SKM-1 (cell line): ENCODE results near the gene B3GAT3.
"Not testable (repeated sequence)": the region's sequence is repeated elsewhere in the genome, so short reads cannot be mapped to it uniquely, and the experiment has no call there.

Source experiments
- DNase-seq: peaks from one replicate; lab custom pipeline; 2025; ENCODE audit not compliant: unreplicated experiment; lab: John Stamatoyannopoulos, UW

The B3GAT3 gene

DNA sequence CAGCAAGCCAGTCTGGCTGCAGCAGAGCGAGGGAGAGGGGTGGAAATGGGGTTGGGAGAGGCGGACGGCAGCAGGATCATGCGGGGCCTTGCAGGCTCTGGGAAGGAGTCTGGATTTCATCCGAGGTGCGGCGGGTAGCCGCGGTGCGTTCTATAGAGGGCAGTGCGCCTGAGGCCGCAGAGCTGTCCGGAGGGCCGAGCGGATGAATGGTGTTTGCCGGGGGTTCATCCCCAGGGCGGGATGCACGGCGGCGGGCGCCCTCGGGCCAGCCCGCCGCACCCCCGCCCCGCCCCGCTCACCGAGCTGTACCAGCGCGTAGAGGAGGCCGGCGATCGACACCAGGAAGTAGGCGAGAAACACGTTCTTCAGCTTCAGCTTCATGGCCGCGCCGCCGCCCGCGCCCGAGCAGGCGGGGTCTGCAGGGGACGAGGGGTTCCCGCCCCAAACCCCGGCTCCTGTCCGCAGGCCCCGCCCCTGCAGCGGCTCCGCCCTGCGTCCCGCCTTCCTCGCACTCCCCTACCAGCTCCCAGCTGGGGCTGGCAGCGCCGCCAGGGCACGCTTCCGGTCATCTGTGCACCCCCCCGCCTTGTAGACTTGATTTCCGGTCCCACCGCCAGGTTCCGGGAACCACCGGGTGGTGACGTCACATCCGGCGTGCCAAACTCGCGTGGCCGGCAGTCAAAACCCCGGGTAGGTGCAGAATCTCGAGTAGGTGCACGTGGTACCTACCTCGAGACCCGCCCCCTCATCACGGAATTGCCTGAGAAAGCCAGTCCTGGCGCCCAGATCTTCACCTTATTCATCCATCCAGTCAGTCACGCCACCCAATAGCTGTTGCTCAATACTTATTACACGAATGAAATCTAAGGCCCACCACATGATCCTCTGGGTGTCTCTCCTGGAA is at the start of gene B3GAT3:
Gene B3GAT3 (minus strand): TSS at position 420 of the 904 bp plus-strand sequence. CDS start 39 bp downstream, at position 381.
- DNase-seq, result peak; percentile 93

DNA sequence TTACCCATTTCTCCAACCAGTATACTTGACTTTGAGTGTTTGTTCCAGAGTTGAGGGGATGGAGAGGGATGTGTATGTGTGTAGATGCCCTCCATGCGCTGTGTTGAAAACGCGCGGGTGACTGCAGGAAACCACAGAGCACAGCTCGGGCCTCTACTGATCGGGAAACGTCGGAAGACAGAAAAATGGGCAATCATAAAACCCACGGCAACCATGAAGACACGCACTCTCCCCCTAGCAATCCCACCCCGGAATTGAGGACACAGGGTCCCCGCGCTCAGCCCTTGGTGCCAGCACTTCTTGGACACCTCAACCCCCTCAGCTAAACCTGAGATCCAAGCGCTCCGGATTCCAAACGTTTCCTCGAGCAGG is 49.4 kb upstream of the B3GAT3 start:
- DNase-seq, result no peak

DNA sequence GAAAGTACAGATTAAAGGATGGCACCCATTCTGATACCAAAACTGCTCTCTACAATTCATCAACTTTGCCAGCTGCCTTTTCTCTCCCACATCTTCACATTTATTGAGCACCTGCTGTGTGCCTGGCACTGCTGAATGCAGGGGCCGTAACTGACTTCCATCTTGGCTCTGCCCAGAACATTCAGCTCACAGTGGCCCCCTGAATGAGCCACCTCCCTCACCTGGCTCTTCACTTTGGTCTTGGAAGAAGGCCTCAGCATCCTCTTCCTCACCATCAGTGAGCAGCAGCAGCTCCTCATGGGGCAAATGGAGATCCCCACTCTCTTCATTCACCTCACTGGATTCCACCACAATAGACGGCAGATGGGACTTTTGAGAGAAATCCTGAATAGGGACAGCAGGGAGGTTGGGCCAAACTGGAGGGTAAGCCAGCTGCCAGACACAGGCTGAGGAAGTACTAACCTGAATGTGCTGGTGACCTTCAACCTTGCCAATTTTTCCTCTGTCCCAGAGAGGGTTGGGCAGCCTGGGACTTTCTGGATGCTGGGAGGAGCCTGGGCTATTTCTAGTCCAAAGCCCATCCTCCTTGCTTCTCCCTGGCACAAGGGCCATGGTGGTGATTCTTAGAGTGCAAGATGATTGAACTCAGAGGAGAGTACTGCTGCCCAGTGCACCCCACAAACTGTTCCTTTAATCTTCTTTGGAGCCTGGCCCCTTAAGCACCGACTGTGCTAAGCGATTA is 47.8 kb upstream of the B3GAT3 start:
- no peak for DNase-seq

DNA sequence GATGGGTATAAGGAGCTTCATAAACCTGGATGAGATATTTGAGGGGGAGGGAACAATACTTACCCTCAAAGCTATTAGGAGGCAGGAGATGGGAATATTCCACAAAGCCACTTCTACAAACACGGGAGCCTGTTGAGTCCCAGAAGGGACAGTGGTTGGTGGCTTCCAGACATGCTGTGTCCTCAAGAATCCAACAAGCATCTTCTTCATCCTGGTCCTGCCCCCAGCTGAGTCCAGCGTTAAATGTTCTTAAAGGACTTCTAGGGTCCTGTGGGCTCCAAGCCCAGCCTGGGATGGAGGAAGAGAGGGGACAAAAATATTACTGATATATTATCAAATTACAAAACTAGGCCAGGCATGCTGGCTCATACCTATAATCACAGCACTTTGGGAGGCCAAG is 45.7 kb upstream of the B3GAT3 start:
- no peak for DNase-seq

DNA sequence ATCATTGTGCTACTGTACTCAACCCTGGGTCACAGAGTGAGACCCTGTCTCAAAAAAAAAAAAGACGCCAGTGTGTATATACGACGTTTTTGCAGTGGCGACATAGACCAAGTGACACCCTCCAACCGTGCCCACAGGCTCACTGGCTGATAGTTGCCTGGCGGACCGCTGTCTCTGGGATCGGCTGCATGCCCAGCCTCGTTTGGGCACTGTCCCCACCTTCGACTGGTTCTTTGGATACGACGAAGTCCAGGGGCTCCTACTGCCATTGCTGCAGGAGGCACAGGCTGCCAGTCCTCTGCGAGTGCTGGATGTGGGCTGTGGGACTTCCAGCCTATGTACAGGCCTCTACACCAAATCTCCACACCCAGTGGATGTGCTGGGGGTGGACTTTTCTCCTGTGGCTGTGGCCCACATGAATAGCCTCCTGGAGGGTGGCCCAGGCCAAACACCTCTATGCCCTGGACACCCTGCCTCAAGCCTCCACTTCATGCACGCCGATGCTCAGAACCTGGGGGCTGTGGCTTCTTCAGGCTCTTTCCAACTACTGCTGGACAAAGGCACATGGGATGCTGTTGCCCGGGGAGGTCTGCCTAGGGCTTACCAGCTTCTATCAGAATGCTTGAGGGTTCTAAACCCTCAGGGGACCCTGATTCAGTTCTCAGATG is 44.6 kb upstream of the B3GAT3 start:
- no peak for DNase-seq

DNA sequence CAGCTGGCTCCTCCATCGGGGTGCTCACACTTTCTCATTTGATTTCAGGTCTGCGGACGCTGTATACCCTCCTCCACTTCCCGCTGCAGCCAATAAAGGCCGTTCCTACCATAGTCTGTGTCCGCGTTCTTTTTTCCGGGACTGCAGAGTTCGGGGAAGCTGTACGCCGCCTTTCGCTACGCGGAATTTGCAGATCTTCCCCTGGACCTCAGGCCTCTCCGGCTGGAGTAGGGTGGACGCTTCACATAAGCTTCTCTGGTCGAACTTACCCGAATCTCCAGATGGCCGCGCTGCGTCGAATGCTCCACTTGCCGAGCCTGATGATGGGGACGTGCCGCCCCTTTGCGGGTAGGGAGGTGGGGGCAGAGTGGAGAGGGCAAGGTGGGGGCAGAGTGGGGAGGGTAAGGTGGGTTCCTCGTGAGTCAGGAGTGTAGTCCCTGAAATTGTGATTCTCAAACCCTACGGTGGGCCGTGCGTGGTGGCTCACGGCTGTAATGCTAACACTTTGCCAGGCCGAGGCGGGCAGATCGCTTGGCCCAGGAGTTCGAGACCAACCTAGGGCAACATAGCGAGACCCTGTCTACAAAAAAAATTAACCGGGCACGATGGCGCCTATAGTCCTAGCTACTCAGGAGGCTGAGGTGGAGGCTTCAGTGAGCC is 43.9 kb upstream of the B3GAT3 start:
- DNase-seq, result no peak

DNA sequence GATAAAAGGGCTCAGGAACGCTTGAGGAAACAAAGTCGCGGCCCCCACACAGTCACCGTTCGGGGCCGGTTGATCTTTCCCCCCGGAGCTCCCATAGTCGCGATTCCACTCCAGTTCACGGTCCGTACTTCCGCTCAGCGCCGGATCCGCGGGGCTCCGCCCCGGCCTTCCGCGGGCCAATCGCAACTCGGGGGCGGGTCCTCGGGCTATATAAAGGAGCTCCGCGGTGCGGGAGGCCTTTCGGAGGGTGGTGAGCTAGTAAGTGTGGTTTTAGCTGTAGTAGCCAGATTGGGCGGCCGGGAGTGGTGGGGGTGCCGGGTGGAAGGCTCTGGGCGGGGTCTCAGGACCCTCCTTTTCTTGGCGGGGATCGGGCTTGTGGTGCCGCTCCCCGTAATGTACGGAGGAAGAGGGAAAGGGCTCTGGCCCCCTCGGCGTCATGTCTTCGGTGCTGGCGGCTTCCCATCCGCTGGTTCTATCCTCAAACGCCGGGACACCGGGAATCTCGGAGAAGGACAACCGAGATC is 43.4 kb upstream of the B3GAT3 start, which contains the start of the genes C11orf98 and CSKMT:
Gene C11orf98 (minus strand): TSS at position 136 of the 524 bp plus-strand sequence. CDS start 41 bp downstream, at position 95.
Gene CSKMT (plus strand): TSS at position 238 of the 524 bp plus-strand sequence. CDS start 568 bp downstream, outside the sequence.
- peak; percentile 89 for DNase-seq

DNA sequence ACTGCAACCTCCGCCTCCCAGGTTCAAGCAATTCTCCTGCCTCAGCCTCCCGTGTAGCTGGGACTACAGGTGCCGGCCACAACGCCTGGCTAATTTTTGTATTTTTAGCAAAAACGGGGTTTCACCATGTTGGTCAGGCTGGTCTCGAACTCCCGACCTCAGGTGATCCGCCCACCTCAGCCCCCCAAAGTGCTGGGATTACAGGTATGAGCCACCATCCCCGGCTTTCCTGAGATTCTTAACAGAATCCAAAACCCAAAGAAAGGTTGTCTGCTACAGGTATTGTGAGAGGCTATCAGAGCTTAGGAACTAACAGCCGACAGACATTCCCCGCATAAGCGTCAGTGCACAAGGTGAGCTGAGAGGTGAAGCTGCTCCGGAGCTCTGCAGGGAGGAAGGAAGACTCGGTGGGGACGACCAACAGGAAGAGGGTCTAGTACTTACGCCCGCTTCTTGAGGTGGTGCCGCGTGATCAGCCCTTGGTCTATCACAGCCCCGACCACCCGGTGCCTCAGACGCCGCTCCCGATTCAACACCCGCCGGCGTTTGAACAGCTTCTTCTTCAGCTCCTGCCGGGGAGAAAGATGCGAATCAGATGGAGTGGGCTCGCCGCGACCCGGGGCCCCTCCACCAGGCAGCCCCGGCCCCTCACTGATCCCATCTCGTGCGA is 42.8 kb upstream of the B3GAT3 start:
- no peak for DNase-seq

DNA sequence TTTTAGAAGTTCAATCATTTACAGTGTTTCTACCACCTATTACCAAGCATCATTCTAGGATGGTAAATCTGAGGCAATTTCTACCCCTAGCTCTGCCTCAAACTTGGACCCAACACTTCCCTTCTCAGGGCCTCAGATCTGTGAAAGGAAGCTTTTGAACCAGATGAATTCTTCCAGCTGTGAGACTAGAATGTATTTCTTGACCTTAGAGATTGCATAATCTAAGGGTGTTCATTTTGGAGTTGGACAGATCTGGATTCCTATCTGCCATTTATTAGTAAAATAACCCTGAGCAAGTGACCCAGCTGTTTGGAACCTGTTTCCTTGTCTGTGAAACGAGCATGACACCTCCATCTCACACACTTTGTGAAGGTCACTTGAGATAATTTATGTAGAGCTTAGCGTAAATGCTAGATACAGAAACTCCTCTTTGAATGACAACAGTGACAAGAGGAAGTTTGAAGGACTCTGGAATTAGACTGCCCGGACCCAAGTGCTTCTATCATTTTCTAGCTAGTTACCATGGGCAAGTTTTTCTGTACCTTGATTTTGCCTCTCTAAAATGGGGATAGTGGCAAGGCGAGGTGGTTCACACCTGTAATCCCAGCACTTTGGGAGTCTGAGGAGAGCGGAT is 35.1 kb upstream of the B3GAT3 start:
- no peak for DNase-seq

DNA sequence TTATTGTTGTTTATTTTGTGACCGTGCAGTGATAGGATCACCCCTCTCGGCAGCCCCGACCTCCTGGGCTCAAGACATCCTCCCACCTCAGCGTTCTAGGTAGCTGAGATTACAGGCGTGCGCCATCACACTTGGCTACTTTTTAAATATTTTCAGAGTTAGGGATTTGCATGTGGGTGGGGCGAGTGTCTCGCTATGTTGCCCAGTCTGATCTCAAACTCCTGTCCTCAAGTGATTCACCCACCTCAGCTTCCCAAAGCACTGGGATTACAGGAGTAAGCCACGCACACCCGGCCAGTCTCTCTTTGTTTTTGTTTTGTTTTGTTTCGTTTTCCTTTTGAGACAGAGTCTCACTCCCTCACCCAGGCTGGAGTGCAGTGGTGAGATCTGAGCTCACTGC is 32.5 kb upstream of the B3GAT3 start:
- no peak for DNase-seq

DNA sequence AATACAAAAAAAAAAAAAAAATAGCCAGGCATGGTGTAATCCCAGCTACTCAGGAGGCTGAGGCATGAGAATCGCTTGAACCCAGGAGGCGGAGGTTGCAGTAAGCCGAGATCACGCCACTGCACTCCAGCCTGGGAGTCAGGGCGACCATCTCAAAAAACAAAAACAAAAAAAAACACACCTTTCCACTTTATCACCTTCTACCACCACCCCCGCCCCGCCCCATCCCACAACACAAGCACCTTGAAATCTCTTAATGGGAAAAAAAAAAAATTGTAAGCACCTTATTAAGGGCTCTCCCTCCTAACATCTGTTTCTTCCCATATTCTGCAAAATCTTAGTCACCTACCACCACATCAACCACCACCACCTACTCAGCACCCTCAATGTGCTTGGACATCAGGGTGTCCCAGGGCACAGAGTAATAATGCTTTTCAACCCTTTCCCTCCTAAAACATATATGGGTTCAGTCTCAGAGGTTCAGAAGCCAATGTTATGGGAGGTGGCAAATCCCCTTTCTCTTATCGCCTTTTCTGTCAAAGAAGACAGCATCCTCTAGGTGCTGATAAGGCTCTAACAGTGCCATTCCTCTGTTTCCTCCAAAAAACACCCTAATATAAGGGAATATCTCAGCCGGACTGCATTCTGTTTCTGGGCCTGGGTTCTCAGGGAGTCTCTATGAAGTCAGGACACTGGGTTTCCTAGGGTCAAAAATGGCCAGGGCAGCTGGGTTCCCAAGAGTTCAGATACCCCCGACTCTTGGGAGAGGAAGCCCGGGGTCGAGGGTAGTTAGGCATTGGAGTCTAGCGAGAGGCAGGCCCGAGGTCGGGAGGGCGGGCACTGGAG is 30.6 kb upstream of the B3GAT3 start:
- DNase-seq, result no peak

DNA sequence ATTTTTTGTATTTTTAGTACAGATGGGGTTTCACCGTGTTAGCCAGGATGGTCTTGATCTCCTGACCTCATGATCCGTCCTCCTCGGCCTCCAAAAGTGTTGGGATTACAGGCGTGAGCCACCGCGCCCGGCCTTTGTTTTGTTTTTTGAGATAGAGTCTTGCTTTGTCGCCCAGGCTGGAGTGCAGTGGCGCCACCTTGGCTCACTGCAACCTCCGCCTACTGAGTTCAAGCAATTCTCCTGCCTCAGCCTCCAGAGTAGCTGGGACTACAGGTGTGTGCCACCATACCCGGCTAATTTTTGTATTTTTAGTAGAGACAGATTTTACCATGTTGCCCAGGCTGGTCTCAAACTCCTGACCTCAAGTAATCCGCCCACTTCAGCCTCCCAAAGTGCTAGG is 28.5 kb upstream of the B3GAT3 start:
- DNase-seq, result not testable (repeated sequence)

DNA sequence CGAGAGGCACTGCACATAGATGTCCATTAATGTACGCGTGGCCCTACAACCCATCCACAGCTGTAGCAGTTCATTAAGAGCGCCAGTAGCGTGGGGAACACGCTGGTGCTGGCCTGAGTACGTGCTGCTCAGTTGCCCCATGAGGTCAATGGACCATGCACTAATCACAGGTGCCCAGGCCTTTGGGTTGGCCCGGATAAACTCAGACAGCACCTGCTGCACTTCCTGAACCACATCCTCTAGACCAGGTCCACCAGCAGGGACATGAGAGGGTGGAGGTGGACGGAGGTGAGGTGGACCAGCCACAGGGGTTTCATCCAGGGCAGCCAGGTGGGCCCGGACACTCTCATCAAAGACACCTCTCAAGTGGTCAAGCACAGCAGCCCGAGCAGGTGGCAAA is 27.7 kb upstream of the B3GAT3 start:
- DNase-seq, result no peak

DNA sequence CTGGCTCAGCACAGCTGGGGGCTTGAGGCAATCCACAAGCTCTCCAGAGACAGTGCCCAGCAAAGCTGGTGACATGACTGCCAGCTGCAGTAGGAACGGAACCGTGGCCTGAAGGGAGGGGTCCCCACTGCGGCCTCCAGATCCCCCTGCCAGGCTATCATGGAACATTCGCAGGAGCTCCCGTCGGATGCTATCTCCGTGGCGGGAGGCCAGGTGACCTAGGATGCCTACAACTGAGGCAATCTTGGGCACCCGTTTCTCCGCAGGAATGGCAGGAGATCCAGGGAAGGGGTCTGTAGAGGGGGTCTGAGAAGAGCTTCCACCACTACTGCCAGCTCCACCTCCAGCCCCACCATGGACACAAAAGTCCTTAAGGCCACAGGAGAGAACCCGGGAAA is 27.2 kb upstream of the B3GAT3 start:
- DNase-seq, result no peak

DNA sequence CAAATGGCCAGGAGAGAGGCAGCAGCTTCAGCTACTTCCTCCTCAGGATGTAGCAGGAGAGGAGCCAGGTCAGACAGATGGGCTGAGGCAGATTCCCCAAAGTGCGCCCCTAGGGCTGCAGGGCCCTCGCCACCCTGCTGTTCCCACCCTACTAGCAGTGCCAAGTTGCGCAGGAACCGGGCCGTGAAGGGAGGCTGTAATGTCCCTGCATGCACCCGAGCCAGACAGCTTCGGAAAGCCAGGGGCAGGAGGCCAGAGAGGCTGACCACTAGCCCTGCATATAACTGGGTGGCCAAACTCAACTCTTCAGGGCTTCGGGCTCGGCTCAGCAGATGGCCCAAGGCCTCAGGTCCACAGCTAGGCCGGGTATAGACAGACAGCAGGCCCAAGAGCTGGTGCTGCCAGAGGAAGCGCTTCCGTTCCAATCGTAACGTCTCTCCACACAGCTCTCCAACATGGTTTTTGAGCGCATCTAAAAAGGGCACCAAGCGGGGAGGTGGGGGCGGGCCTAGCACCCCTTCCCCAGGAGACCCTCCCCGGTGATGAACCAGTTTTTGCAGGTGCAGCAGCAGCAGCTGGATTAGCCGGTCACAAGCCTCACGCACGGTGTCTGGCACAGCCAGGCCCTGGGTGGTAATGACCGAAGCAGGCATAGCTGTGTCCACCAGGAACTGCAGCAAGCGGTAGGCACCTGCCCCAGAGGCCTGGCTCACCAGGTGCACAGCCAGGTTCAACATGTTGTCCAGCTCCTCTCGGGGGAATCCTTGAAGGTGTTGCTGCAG is 26.6 kb upstream of the B3GAT3 start:
- no peak for DNase-seq

DNA sequence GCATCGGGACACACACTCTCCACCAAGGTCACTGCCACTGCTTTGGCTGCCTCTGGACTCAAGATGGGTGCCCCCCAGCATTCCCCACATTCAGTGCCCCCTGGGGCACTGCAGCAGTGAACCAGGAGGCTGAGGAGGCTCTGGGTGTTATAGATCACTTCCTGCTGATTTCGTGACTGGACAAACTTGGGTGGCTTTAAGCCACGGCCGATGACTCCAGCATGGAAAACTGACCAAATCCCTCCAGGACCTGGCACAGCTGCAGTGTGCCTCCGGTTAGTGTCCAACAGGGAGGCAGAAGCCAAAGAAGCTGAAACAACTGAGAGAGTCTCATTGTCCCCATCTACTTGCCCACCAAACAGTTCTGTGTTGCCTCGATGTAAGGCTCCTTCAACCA is 25.8 kb upstream of the B3GAT3 start:
- no peak for DNase-seq

DNA sequence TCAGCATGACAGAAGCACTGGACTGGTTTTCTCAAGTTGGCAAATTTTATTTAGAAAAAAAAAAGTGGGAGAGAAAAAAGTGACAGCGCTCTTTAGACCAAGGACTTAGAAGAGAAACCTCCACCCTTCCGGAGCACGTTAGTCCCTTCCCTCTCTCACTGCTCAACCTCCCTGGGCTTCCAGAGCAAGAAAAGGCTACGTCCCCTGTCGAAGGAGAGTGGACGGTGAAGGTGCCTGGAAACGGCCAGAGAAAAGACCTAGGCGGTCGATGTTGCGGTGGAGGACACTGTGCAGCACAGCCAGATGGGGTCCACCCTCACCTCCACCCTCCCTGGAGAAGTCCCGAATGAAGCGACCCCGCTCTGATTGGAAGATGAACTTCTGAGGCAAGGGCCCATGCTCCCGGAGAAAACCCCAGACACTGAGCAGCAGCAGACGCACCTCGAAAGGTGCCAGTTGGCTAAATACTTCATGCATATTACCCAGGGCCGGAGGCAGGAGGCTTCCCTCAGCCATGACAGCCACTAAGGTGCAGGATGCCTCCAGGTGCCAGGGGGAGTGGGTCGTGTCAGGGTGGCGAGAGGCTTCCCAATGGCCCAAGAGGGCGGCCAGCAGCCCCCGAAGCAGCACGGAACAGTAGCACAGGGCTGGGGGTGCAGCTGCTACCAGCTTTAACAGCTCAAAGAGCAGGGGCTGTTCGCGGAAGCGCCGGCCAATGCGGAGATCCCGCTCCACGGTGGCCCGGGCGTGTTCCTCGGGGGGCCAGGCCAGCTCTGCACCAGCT is 25.2 kb upstream of the B3GAT3 start:
- no peak for DNase-seq
